Measurements from ENCODE around the gene TAS2R16. TPM values are rescaled to one million over a fixed set of nuclear protein-coding genes. Genes with fewer than 3 reads are reported as not detected.

The TAS2R16 gene
- total RNA-seq, 2 donors from 2014 or later = not detected

- Histone ChIP-seq H3K4me1 (ENCODE audit: control insufficient read depth in 1 of 2, low read depth in 2 of 2) (no peaks in the 10 kb centered on the region), H3K4me3 (no peak overlapping the region)
- TF ChIP-seq, protein P1, sequence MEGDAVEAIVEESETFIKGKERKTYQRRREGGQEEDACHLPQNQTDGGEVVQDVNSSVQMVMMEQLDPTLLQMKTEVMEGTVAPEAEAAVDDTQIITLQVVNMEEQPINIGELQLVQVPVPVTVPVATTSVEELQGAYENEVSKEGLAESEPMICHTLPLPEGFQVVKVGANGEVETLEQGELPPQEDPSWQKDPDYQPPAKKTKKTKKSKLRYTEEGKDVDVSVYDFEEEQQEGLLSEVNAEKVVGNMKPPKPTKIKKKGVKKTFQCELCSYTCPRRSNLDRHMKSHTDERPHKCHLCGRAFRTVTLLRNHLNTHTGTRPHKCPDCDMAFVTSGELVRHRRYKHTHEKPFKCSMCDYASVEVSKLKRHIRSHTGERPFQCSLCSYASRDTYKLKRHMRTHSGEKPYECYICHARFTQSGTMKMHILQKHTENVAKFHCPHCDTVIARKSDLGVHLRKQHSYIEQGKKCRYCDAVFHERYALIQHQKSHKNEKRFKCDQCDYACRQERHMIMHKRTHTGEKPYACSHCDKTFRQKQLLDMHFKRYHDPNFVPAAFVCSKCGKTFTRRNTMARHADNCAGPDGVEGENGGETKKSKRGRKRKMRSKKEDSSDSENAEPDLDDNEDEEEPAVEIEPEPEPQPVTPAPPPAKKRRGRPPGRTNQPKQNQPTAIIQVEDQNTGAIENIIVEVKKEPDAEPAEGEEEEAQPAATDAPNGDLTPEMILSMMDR (IDR thresholded peaks at IDR 0.05) = no peak
Observed at GRCh38 chr7:122989577-122989976, 5.9 kb downstream of the TAS2R16 start.

DNA sequence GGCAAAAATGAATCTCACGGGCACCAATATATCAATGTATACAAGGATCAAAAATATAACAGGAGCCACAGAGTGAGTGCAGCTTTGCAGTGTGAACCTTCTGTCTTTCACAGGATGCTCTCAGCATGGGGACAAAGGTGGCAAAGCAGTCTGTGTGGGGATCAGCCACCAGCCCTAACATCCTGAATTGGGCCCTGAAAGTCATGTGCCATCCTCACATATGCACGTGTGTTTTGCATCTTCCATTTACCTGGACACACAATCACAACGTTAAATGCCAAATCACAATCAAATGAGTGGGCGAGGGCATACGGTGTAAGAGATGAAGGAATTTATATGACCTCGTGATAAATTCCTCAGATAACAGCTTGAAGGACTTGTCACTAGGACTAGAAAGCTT, 6.5 kb downstream of the TAS2R16 start:
- ATAC-seq (ENCODE audit: insufficient number of reproducible peaks, low FRiP score, low read depth) = no peak
- H3K4me1 ChIP-seq (ENCODE audit: control insufficient read depth in 1 of 2, low read depth in 2 of 2) = no peaks in the 10 kb centered on the region
- TF ChIP-seq, protein P1 (IDR thresholded peaks at IDR 0.05) = no peak
- H3K27me3 ChIP-seq (replicated peaks; ENCODE audit: insufficient read depth) = no peaks in the 10 kb centered on the region
- no peaks in the 10 kb centered on the region for H3K9me3 ChIP-seq
- no peak overlapping the region for H3K4me3 ChIP-seq
- no peaks in the 10 kb centered on the region for H3K36me3 ChIP-seq
- no peak for DNase-seq (ENCODE audit: low spot score)
- H3K27ac ChIP-seq = no peak overlapping the region

More at GRCh38 chr7:122989577-122989976, 5.9 kb downstream of the TAS2R16 start:
- no peaks in the 10 kb centered on the region for H3K9me3 ChIP-seq
- H3K36me3 ChIP-seq = no peaks in the 10 kb centered on the region
- H3K27ac ChIP-seq = no peak overlapping the region
- no peak for DNase-seq (ENCODE audit: low spot score)
- no peaks in the 10 kb centered on the region for H3K27me3 ChIP-seq (replicated peaks; ENCODE audit: insufficient read depth)
- ATAC-seq (ENCODE audit: insufficient number of reproducible peaks, low FRiP score, low read depth) = no peak

GRCh38 chr7:122988333-122988732, 7.2 kb downstream of the TAS2R16 start:
- Histone ChIP-seq H3K36me3 (no peaks in the 10 kb centered on the region), H3K4me1 (ENCODE audit: control insufficient read depth in 1 of 2, low read depth in 2 of 2) (no peaks in the 10 kb centered on the region), H3K27me3 (replicated peaks; ENCODE audit: insufficient read depth) (no peaks in the 10 kb centered on the region), H3K27ac (no peak overlapping the region), H3K4me3 (no peak overlapping the region), H3K9me3 (no peaks in the 10 kb centered on the region)
- DNase-seq (ENCODE audit: low spot score) (no peak), ATAC-seq (ENCODE audit: insufficient number of reproducible peaks, low FRiP score, low read depth) (no peak)
- TF ChIP-seq, protein P1 (IDR thresholded peaks at IDR 0.05) = no peak

DNA sequence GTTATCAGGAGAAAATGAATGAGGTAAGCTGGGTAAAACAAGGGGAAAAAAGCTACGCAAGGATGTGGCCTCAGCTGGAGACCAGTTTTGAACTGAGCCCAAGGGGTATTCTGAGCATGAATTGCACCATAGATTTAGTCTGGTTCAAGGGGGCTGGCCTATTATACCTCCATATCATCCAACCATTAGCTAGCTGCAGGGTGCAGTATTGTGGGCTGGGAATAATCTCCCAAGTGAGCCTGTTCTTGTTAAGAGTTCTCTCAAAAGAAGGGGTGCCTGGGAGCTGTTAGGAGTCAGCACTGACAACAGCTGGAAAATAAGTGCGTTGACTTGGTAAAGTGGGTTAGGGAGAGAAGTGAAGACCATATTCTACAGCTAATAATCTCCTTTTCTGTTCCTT, 8.0 kb downstream of the TAS2R16 start:
- Histone ChIP-seq H3K27ac (no peak overlapping the region), H3K9me3 (no peaks in the 10 kb centered on the region), H3K4me3 (no peak overlapping the region), H3K36me3 (no peaks in the 10 kb centered on the region), H3K27me3 (replicated peaks; ENCODE audit: insufficient read depth) (no peaks in the 10 kb centered on the region), H3K4me1 (ENCODE audit: control insufficient read depth in 1 of 2, low read depth in 2 of 2) (no peaks in the 10 kb centered on the region)
- TF ChIP-seq, protein P1 (IDR thresholded peaks at IDR 0.05) = no peak
- ATAC-seq (ENCODE audit: insufficient number of reproducible peaks, low FRiP score, low read depth) (no peak), DNase-seq (ENCODE audit: low spot score) (no peak)

- H3K9me3 ChIP-seq = no peaks in the 10 kb centered on the region
Observed at GRCh38 chr7:122984021-122984420, 11.5 kb downstream of the TAS2R16 start.

More at GRCh38 chr7:122984021-122984420, 11.5 kb downstream of the TAS2R16 start:
- Histone ChIP-seq H3K4me3 (no peak overlapping the region), H3K4me1 (ENCODE audit: control insufficient read depth in 1 of 2, low read depth in 2 of 2) (no peaks in the 10 kb centered on the region), H3K27me3 (replicated peaks; ENCODE audit: insufficient read depth) (no peaks in the 10 kb centered on the region), H3K36me3 (no peaks in the 10 kb centered on the region), H3K27ac (no peak overlapping the region)
- DNase-seq (ENCODE audit: low spot score) (no peak), ATAC-seq (ENCODE audit: insufficient number of reproducible peaks, low FRiP score, low read depth) (no peak)
- TF ChIP-seq, protein P1 (IDR thresholded peaks at IDR 0.05) = no peak
